NCI-H2196 (cell line): ENCODE measurements around the gene GAS1.

Experiments used
- DNase-seq: peaks from one replicate; lab custom pipeline; 2025; ENCODE audit not compliant: unreplicated experiment; lab: John Stamatoyannopoulos, UW

The GAS1 gene

DNA sequence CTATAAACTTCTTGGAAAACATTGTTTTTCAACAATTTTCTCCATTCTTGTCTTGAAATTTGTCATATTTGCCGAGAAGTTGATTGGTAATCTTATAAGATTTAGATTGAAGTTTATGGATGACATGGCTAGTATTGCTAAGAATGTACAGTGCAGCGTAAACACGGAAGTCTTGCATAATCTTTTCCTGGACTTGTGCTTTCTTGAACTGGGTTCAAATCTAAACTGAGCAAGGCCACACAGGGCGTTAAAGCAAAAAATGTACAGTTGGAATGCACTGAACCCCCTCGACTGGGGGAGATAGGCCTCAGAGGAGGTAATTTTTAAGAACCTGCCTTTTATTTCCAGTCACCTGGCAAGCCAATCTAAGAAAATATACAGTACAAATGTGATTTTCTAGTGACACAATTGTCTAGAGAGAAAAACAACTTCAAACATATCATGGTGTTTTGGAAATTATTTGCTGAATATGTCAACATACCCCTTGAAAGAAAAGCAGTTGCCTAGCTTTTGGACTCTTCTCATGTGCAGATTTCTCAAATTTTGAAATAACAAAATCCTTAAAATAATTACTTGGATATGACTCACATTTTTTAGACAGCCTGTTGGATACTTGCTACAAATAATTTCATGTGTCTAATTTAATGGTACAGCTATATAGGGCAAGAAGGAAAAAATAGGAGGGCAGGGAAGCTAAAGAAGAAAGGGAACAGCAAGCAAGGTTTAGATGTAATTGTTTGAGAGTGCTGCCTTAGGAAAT lies 18.5 kb upstream of the GAS1 start:
- DNase-seq: no peak

DNA sequence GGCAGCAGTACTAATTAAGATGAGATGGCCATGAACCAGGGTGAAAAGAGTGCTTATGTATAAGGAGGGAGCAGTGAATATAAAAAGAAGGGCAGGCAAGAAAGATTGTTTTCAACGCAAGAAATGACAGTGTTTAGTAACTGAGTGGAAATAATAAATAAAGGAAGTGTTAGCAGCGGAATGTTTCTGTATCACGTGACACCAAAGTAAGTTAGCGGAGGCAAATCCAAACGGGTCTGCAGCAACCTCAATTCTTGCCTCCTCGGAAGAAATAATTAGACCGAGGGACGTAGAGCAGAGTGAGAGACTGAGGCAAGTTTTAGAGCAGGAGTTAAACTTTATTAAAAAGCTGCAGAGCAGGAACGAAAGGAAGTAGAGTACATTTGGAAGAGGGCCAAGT lies 15.4 kb upstream of the GAS1 start:
- no peak for DNase-seq

DNA sequence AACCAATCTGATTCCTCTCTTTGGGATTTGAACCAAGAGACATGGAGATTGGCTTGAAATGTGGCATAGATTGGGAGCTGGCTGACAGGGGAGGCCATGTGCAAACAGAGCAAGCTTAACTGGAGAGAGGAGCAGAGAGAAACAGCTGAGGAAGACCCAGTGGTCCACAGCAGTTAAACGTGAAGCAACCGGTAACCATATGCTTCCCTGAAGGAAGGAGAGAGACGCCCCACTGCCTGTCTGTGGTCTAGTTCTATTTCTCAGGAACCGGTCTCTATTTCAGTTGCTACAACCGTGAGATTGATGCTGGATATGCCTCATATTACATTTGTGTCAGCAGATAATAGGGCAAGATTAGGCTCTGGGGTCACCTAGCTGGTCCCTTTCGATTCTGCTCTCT lies 13.6 kb upstream of the GAS1 start:
- no peak for DNase-seq

DNA sequence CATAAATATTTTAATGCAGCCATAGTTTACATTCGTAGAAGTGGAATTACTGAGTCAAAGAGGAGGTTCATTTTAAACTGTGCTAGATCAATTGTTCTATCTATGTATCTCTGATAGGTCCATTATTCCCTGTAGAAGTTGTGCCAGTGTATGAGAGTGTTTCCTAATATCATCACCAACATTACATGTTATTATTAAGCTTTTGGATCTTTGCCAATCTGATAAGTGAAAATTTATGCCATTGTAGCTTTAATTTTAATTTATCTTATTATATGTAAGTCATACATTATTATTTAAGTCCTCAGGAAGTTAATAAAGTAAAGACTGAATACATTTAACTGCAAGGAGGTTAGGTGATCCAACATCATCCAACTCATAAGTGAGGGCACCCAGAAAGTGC lies 10.9 kb upstream of the GAS1 start:
- no peak for DNase-seq

DNA sequence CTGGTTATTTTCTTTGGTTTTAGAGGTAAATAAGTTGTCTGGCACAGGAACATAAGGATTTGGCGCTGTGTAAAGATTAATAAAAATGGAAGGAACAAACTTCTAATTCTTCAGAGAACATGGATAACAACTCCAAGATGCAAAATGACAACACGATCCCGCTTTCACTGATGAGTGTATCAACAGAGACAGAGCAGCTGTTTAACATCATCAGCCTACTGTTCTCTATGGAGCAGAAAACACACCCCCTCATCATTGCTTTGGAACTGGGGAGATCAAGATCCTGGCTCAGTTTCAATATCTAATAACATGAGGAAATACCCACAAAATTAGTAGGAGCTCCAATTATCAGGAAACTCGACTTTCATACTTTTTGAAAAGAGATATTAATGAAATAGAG lies 8.3 kb upstream of the GAS1 start:
- no peak for DNase-seq

DNA sequence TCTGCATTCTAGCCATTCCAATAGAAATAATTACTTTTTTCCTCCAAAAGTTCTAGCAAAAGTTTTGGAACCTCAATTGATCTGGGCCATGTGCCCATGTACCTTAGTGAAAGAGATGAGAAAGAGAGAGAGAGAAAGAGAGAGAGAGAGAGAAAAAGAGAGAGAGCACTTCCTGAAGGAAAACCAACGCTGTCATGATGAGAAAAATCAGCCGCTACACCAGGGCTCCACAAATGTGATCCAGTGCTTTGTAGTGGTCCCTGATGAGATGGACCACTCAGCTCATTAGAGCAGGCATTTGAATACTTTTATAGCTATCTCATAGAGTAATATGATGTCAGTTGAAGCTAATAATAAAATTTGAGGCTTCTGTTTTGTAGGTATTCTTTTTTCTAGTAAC lies 7.7 kb upstream of the GAS1 start:
- DNase-seq: no peak

DNA sequence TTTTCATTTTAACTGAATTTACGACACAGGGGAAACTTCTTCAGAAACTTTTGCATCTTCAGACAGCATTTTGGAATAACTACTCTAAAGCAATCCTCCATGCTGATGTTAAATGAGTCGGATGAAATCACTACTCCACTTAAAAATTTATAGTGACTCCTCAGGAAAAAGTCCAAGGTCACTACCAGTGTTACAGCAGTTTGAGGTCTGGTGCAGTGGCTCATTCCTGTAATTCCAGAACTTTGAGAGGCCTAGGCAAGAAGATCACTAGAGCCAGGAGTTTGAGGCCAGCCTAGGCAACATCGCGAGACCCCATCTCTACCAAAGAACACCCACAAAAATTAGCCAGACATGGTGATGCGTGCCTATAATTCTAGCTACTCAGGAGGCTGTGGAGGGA lies 5.9 kb upstream of the GAS1 start:
- no peak for DNase-seq

DNA sequence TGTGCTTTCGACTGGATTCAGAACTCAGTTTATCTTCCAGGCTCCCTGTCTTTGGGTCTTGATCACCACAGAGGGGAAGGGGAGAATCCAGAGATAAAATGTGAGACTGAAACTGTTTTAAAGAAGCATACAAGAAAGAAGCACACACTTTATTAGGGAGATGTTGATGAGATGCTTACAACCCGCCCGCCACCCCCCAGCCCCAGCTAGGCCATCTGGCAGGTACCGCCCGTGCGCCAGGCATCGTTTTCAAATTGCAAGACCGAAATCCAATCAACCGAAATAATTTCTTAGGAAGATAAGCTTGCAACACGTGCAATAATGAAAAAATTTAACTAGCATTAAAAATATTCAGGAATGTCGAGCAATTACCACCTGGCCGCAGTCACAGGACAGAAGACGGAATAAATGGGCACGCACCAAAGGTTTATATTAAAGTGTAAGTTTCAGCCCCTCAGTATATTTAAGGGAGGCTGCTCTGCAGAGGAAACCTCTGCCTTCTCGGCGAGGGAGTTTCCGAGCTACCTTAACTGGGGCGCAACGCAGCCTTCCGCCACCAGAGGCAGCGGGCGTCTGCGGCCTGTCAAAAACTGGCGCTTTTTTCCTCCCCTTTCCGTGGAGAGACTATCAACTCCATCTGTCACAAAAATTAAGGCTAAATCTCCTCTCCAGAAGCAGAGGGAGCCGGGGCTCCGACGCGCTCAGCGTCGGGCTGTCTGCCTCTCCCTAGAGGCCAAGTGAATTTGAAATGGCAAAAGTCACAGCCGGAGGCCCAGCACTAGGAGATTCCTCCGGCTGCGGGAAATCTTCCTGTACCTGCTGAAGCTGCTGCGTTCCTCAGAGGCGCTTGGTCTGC lies 996 bp upstream of the GAS1 start:
- peak; percentile 35 for DNase-seq

DNA sequence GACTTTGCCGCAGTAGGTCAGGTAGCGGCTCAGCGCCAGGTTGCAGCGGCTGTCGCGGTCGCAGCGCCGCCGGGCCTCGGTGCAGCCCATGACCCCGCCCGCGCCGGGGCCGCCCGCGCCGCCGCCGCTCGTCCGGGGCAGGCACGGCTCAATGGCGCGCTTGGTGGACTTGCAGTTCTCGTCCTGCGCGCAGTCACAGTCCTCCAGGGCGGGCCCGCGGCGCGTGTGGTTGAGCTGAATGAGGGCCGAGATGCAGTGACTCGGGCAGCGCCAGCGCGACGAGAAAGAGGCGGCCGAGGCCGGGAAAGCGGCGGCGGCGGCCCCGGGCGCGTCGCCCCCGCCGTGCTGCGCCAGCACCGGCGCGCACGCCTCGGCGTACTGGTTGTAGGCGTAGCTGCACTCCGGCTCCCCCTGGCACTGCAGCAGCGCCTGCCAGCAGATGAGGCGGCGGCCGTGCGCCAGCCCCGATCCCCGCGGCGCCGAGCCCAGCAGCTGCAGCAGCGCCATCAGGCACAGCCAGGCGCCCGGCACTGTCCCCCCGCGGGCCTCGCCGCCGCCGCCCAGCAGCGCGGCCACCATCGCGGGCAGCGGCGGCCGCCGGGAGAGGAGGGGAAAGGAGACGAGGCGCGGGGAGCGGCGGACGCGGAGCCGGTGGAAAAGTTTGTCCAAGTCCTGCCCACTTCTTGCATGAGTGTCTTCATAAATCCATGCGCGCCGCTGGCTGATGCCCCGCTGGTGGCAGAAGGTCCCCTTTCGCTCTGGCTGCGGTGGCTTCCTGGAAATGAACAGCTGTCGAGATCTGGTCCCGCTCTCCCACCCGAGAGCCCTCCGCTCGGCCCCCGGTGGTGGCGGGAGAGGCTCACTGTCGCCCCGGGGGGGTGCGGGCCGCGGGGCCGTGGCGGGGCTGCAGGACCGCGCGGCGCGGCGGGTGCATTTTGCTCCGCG lies 833 bp downstream of the GAS1 start:
- DNase-seq: peak; percentile 51

DNA sequence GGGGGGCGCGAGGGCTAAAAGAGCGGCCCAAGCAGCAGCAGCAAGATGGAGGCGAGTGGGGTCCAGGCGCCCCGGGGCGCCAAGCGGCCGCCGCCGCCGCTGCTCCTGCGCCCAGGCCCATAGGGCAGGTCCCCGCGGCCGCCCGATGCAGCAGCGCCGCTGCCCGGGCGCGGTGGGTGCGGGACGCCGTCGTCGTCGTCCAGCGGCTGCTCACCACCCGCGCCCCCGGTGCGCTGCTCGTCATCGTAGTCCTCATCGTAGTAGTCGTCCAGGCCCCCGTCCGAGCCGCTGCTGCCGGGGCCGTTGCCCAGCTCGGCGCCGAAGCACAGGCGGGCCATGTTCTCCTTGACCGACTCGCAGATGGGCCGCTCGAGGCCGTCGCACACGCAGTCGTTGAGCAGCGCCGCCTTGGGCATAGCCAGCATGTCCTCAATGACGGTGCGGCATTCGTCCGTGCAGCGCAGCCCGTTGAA lies 1.5 kb downstream of the GAS1 start:
- no peak for DNase-seq

DNA sequence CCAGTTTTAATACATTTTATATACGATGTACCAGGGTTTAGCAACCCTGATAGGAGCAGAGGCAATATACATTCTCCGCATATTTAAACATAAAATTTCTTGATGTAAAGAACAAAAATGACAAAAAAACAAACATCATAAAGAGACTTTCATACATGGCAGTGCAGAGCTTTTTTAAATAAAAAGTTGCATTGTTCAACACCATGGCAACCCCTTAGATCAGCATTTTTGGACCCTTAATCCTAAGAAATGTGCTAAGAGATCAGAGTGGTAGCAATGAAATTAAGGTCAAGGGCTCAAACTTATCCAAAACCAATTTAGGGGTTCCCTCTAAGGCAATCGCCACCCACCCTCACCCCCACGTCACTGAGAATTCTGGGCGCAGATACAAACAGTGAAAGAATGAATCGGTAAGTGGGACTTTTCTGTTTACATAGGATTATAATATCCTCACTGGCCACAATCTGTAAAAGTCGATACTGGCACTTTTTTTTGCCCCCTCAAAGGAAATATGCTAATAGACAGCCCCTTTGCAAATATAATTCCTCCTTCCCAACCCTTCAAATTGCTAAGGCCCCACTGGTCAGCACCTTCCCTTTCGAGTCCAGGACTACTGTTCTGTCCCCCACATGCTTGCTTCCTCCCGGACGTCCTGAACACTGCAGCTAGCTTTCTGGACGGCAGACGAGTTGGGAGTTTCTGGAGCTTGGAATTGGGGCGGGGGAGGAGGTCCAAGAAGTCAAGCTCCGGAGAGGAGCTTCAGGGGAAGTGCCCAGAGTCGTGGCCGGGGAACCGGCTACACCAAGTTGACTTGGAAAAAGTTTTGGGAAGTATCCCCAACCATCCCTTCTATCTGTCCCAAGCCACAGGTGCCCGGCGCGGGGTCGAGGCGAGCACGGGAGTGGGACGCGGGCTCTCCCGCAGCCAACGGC lies 2.2 kb downstream of the GAS1 start:
- DNase-seq: no peak

DNA sequence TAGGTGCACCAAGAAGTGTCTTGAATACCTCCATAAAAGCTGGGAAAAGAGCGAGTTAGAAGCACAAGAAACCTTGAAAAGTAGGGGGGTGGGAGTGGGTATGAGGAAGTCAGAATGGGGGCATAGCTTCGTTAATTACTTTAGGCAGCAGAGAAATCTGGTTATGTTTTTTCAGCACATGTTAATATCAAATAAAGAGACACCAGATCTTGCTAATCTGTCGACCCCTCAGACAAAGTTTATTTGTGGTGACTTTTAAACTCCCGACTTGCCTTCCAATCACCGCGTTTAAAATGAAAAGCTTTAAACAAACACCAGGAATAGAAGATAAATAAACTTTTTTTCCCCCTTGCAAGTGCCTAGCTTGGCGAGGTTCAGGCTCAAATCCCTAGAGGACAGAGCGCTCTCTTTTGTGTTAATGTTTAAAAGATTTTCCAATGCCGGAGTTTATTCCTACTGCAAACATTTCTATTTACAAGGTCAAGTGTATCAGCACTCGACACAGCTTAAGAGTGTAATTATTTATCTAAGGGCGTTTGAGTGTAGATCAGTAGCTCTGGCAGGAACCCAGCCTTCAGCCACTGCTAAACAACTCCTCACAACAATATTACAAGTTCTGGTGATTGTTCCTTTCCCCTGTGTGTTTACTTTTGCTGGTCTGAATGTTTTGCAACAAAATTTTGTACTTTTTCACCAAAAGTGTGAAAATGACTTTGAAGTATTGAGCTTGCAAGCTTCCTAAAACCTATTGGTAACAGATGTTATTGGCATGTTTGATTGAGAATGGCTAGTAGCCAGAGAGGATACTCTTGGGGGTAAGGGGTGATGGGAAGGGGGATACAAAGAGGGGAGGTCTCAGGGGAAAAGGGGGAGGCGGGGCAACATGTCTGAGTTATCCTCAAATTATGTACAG lies 3.8 kb downstream of the GAS1 start:
- no peak for DNase-seq

DNA sequence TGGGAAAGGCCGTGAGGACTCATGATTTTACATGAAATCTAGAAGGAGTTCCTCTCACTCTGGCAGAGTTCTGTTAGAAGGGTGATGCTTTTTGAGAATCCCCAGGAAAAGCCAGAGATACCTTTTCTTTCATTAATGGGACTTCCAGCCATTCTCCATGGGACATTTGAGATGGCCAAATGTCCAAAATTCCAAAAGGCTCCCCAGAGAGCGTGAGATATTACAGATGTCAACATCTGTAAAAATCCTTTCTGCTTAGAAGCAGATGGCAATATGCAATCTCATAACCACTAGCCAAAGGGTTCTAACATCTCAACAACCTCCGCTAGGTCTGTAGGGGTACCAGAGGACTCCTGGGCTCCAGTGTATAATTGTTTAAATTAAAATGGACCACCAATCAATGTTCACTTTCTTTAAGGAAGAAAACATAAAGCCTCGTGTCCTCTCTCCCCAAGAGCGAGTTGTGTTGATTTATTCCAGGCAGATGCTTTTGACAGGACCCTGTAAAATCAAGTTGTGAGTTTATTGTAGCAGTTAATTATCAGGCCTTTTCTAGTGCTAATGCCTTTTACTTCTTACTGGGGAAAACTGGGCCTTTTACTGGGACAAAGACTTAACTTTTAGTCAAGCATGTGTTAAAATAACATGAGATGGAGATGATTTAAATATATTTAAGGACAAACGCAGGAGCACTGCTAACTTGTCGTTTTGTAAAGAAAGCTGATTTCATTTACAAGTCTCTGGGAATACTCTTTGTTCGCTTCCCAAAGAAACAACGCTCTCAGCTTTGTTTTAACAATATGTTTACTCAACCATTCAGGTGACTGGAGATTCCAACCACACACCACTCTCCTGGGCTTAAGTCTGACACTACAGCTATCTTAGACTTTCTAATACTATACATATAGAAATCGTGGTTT lies 4.8 kb downstream of the GAS1 start:
- no peak for DNase-seq

DNA sequence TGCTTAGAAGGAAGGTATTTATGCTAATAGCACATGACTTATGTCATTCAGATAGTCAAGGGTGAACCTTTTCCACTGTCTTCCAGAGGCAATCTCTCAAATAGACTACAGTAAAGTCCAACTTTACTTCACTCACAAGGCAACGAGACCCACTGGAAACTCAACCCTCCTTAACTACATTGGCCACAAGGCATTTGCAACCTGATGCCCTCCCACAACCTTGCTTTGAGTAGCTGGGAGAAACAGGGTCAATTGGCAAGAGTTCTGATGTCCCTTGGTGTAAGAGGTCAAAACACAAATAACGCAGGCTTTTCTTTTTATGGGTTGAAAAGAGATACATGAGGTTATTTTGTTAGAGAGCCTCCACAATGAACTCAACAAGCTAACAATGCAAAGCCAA lies 6.1 kb downstream of the GAS1 start:
- no peak for DNase-seq

DNA sequence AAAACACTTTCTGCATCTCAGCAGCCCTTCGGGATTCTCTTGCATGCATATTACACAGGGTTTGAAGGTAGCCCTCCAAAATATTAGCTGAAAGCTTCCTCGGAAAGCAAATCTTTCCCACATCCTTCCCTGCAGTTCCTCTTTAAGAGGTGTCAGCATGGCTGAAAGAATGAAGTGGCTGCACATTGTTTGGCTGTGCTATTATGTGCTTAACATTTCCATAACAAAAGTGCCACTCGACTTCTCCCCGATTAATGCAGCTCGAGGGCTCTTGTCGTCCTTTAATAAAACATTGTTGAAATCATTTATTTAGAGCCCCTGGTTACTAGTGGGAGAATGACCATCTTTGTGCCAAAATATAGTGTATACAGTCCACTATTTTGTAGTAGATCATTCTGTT lies 6.5 kb downstream of the GAS1 start:
- no peak for DNase-seq

DNA sequence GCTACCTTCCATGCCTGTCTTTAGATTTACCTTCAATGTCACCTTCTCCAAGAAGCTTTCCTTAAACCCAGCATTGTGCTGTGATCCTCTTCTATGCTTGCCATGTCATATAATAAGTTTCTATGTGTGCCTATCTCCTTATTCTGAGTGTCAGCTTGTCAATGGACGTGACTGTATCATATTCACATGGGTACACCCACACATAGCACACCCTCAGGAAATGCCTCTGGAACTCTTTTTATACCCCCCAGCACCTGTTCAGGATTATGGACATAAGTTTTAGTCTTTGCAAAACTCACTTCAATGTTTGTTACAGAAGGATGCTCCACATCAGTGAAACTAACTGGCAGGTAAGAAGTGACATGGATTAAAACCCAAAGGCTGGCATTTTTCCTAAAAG lies 7.4 kb downstream of the GAS1 start:
- DNase-seq: no peak

DNA sequence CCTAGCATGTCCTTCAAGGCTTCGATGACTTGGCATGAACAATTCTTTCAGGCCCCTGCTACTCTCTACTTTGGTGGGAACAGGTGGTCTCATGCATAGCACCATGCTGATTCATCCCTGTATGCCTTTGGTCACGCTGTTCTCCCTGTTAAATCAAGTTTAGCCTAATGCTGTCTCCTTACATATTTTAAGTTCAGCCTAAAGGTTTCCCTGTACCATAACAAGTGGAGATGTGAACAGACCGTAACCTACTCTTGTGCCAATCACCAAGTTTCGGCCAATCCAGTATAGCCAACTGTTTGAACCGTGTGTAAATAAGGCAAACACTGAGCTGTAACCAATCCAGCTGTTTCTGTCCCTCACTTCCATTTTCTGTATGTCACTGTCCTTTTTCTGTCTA lies 8.0 kb downstream of the GAS1 start:
- no peak for DNase-seq

DNA sequence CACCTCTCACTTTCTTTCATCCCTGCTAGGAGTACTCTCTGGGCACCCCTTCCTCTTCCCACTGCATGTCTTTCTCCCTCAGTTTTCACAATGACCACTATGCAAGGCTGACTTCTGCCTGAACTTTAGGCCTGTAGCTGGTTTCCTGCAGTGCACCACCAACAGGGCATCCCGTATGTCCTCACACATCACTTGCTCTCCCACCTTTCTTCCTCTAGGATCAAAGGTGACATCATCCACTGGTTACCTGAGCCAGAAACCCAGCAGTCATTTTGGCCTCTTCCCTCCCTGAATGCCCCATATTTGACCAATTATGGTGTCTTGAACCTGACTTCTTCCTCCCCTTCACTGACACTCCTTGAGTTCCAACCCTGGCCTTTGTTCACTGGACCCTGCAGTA lies 8.5 kb downstream of the GAS1 start:
- no peak for DNase-seq
